HEK293 (cell line): Measurements from ENCODE around the gene KIF27.
"Not testable (repeated sequence)": the region's sequence is repeated elsewhere in the genome, so short reads cannot be mapped to it uniquely, and the experiment has no call there.

ENCODE experiments used
- CTCF ChIP-seq: fragments of 450-650 bp; formaldehyde crosslinking; IDR thresholded peaks from 2 replicates; pipeline ENCODE4 v1.5.1; 2016; ENCODE audit warnings: missing biosample characterization, missing genetic modification characterization
- TSHZ1 ChIP-seq: fragments of 450-650 bp; formaldehyde crosslinking; IDR thresholded peaks from 2 replicates; pipeline ENCODE4 v1.5.1; 2016; ENCODE audit warnings: missing biosample characterization, missing genetic modification characterization, borderline replicate concordance
- ZNF311 ChIP-seq: fragments of 450-650 bp; formaldehyde crosslinking; IDR thresholded peaks from 2 replicates; pipeline ENCODE4 v1.5.1; 2017; ENCODE audit warnings: missing biosample characterization, missing genetic modification characterization, borderline replicate concordance
- ZNF423 ChIP-seq: fragments of 450-650 bp; formaldehyde crosslinking; IDR thresholded peaks from 2 replicates; pipeline ENCODE4 v1.5.1; 2016; ENCODE audit warnings: missing biosample characterization, missing genetic modification characterization
- ZNF660 ChIP-seq: fragments of 450-650 bp; IDR thresholded peaks from 2 replicates; pipeline ENCODE4 v1.5.1; 2018; ENCODE audit warnings: missing biosample characterization, mild to moderate bottlenecking, missing genetic modification characterization

GRCh38 chr9:83875559-83875958 lies 45.7 kb downstream of the KIF27 start:
- TF ChIP-seq CTCF, TSHZ1, ZNF423, ZNF660, ZNF311 (tag by site-specific recombination): not testable (repeated sequence)
